ENCODE data around the gene PRLR.

The PRLR gene

DNA sequence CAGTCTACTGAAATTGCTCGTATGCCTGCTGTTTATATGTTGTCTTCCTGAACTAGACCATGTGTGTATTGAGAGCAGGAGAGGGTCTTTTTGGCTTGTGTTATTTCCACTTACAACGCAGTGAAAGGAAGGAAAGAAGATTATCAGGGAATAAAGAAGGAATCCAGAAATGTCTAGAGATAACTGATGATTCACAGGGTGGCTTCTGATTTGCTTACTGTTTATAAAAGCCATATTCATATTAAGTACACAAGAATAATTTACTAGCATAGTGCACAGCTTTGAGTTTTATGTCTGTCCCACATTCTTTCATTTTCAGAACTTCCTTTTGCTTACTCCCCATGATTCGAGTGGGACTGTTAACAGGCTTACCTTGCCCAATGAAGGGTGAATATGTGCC lies 72.1 kb downstream of the PRLR start:
- Mint-ChIP-seq H3K27me3 (ENCODE audit: low read depth) (peaks cover 7% of the 10 kb centered on the region), H3K4me3 (no peak overlapping the region), H3K36me3 (ENCODE audit: low read depth) (no peaks in the 10 kb centered on the region), H3K9me3 (peaks cover 3% of the 10 kb centered on the region), H3K4me1 (peaks cover 37% of the 10 kb centered on the region), H3K27ac (peak overlapping the region in 1 of 3 experiments; percentile 7)
- TF ChIP-seq, protein P1, sequence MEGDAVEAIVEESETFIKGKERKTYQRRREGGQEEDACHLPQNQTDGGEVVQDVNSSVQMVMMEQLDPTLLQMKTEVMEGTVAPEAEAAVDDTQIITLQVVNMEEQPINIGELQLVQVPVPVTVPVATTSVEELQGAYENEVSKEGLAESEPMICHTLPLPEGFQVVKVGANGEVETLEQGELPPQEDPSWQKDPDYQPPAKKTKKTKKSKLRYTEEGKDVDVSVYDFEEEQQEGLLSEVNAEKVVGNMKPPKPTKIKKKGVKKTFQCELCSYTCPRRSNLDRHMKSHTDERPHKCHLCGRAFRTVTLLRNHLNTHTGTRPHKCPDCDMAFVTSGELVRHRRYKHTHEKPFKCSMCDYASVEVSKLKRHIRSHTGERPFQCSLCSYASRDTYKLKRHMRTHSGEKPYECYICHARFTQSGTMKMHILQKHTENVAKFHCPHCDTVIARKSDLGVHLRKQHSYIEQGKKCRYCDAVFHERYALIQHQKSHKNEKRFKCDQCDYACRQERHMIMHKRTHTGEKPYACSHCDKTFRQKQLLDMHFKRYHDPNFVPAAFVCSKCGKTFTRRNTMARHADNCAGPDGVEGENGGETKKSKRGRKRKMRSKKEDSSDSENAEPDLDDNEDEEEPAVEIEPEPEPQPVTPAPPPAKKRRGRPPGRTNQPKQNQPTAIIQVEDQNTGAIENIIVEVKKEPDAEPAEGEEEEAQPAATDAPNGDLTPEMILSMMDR (IDR thresholded peaks at IDR 0.05; ENCODE audit: unreplicated experiment in 3 of 3): no peak

DNA sequence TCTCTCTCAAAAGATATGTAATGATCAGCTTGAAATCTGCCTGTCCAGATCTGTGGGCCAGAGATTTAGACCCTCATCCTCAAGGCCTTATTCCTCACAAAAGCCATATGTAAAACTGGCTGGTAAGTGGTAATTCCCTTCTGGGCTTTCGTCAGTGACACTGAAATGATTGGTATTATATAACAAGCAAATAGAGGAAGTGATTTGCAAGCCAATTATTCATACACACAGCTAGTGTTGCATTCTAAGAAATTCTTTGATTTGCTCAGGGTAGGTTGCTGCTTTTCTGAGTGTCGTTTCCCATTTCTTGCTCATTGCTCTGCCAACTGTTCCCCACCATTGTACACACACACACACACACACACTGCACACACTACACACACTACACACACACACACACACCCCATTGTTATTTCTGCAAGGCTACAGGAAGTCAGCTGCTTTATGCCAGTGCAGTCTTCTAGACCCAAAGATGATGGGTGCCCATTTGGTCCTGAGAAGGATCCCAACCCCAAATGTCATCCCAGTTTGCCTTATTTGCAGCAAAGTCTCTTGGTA lies 76.8 kb downstream of the PRLR start:
- Mint-ChIP-seq H3K4me1 (peaks cover 11% of the 10 kb centered on the region), H3K27ac (no peak overlapping the region), H3K9me3 (peaks cover 1% of the 10 kb centered on the region), H3K4me3 (no peak overlapping the region), H3K27me3 (ENCODE audit: low read depth) (peaks cover 4% of the 10 kb centered on the region), H3K36me3 (ENCODE audit: low read depth) (no peaks in the 10 kb centered on the region)
- TF ChIP-seq, protein P1 (IDR thresholded peaks at IDR 0.05; ENCODE audit: unreplicated experiment in 3 of 3): no peak

DNA sequence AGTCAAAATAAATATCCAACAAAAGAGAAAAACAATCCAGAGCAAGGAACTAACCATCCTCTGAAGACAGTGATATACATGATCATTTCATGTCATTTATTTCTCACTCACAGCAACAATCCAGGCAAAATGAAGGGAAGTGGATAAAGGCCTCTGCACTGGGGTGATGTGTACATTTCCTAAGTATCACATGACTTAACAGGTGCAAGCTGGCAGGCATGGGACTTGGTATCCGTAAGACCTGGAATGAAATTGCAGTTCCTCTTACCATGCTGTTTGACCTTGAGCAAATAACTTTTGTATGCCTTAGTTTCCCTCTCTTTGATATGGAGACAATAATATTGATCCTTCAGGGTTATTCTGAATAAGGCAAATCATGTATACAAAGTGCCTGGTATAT lies 77.6 kb downstream of the PRLR start:
- TF ChIP-seq, protein P1 (IDR thresholded peaks at IDR 0.05; ENCODE audit: unreplicated experiment in 3 of 3): no peak
- no peak overlapping the region for H3K27ac Mint-ChIP-seq
- no peaks in the 10 kb centered on the region for H3K36me3 Mint-ChIP-seq (ENCODE audit: low read depth)
- H3K27me3 Mint-ChIP-seq (ENCODE audit: low read depth): peaks cover 4% of the 10 kb centered on the region
- H3K4me1 Mint-ChIP-seq: peaks cover 9% of the 10 kb centered on the region
- no peak overlapping the region for H3K4me3 Mint-ChIP-seq
- H3K9me3 Mint-ChIP-seq: no peaks in the 10 kb centered on the region

DNA sequence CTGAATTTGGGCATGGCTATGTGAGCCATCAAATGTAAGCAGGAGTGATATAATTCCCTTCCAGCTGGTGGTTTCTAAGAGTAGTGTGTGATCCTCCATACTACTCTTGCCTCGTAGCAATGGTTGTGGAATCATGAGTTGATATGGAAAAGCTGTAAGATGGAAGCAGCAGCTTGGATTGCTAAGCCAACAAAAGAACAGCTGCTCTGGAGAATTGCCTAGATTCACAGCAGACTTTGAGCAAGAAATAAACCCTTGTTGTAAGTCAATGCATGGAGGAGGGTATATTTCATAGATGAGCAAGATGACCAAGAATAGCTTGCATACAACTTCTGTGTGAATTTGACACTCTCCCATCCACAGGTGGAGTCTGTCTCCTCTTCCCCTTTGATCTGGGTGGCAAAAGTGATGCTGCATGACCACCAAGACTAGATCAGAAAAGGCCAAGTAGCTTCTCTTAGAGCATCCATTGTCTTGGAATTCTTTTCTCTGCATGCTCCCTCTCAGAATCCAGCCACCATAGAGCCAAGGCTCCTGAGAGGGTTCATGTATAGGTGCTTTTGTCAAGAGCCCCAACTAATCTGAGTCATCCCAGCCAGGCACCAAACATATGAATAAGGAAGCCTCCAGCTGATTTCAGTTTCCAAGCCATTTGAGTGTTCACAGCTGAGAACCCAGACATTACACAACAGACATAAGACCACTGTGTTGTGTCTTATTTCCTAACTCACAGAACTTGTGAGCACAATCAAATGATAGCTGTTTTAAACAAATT lies 79.0 kb downstream of the PRLR start:
- Mint-ChIP-seq H3K36me3 (ENCODE audit: low read depth) (no peaks in the 10 kb centered on the region), H3K9me3 (no peaks in the 10 kb centered on the region), H3K4me1 (peaks cover 15% of the 10 kb centered on the region), H3K27me3 (ENCODE audit: low read depth) (no peaks in the 10 kb centered on the region), H3K27ac (peak overlapping the region in 1 of 3 experiments; percentile 30), H3K4me3 (no peak overlapping the region)
- TF ChIP-seq, protein P1 (IDR thresholded peaks at IDR 0.05; ENCODE audit: unreplicated experiment in 3 of 3): no peak

DNA sequence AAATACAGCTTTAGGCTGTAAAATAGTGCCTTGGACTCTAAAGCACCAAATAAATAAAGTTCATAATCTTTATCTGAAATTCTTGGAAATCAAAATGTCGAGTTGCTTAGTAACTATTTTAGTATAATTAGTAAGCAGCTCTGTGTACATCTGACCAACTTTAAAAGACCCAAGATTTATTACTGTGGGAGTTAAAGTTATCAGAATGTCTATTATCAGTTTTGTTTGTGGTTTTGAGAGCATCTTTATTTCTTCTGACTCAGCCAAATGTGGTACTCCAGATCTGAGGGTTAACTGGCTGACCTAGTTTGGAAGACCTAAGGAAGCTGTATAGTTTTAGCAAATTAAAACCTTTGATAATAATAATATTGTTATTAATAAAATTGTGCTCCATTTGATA lies 81.2 kb downstream of the PRLR start:
- Mint-ChIP-seq H3K4me3 (no peak overlapping the region), H3K4me1 (peaks cover 22% of the 10 kb centered on the region), H3K36me3 (ENCODE audit: low read depth) (no peaks in the 10 kb centered on the region), H3K27me3 (ENCODE audit: low read depth) (no peaks in the 10 kb centered on the region), H3K27ac (no peak overlapping the region), H3K9me3 (no peaks in the 10 kb centered on the region)
- TF ChIP-seq, protein P1 (IDR thresholded peaks at IDR 0.05; ENCODE audit: unreplicated experiment in 3 of 3): no peak

DNA sequence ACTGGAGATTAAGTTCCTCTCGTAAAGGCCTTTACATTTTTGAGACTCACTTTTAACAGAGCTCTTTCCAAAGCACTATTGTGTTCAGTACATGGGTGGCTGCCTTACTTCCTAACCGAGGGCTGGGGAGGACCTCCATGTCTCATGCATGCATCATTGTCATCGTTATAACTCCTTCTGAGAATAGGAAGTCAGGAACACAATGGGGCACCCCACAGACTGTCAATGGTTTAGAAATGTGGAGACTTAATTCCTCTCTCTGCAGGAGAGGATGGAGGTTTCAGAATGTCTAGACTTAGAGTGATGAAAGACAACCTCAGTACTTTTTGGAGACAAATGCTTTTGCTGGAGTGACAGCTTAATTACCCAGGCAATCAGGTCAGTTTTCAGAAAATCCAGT lies 83.9 kb downstream of the PRLR start:
- no peaks in the 10 kb centered on the region for H3K9me3 Mint-ChIP-seq
- no peak overlapping the region for H3K27ac Mint-ChIP-seq
- no peaks in the 10 kb centered on the region for H3K27me3 Mint-ChIP-seq (ENCODE audit: low read depth)
- H3K36me3 Mint-ChIP-seq (ENCODE audit: low read depth): no peaks in the 10 kb centered on the region
- TF ChIP-seq, protein P1 (IDR thresholded peaks at IDR 0.05; ENCODE audit: unreplicated experiment in 3 of 3): no peak
- peaks cover 19% of the 10 kb centered on the region for H3K4me1 Mint-ChIP-seq
- H3K4me3 Mint-ChIP-seq: no peak overlapping the region
